CD4-positive, alpha-beta T cell treated with Interleukin-4 for 1 hour (primary cell): Measurements from ENCODE around the gene MAML2.
"Not testable (repeated sequence)": the region's sequence is repeated elsewhere in the genome, so short reads cannot be mapped to it uniquely, and the experiment has no call there.

Experiments
- DNase-seq, 2 donors: peaks; one replicate each; pipeline ENCODE4 v3.0.0-alpha.2; 2020 to 2022

Gene MAML2

DNA sequence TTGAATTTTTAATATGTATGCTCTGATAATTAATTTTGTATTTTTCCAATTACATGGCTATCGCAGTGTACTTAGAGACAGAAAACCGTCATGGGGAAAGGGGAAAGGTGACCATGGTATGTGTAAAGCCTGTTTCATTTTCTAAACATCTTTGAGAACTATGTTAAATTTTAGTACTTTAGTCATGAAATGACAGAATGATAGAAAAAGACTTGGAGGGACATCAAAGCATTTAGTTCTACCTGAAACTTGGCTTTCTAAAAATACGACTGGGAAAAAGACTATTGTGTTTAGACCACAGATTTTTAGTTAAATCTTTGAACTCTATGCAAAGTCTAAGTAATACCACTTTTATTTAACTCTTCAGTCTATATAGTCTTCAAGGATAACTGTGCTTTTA is 54.1 kb downstream of the MAML2 start:
- DNase-seq = no peak

DNA sequence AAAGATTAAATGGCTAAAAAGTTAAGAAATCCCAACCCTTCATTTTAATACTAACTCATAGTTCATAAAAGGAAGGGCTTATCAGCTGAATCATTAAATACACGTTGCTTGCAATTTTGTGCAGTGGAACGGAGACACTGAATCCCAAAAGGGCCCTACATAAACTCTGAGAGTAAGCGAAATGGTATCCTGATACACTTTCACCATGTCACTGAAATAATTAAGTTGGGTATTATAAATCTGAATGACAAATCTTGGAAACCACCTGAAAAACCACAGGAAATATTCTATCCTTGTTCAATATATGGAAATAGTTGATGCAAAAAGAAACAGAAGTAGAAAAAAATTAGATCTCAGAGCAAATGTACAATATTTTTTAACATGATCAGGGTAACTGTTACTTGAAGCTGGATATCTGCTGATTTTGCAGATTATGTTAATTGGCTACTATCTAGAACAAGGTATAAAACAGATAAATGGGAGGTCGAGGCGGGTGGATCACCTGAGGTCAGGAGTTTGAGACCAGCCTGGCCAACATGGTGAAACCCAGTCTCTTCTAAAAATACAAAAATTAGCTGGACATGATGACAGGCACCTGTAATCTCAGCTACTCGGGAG is 55.1 kb downstream of the MAML2 start:
- no peak for DNase-seq

DNA sequence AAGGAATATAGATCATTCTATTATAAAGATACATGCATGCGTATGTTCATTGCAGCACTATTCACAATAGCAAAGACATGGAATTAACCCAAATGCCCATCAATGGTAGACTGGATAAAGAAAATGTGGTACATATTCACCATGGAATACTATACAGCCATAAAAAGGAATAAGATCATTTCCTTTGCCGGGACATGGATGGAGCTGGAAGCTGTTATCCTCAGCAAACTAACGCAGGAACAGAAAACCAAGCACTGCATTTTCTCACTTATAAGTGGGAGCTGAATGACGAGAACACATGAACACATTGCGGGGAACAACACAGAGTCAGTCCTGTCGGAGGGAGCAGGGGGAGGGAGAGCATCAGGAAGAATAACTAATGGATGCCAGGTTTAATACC is 57.0 kb downstream of the MAML2 start:
- not testable (repeated sequence) for DNase-seq

DNA sequence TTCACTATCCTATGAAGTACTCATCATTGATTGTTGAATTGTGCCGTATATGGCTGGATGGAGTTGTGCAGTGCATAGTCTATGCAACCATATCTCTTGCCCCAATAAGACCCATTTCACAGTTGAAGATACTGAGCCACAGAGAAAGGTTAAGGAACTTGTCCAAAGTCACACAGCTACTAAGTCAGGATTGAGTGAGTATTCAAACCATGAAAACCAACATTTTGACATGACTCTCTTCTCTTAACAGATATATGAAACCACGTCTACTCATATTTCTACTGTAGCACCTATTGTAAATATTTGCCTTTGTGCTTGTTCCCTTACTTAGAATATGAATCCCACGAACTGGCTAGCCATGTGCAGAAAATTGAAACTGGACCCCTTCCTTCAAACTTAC is 58.1 kb downstream of the MAML2 start:
- no peak for DNase-seq

DNA sequence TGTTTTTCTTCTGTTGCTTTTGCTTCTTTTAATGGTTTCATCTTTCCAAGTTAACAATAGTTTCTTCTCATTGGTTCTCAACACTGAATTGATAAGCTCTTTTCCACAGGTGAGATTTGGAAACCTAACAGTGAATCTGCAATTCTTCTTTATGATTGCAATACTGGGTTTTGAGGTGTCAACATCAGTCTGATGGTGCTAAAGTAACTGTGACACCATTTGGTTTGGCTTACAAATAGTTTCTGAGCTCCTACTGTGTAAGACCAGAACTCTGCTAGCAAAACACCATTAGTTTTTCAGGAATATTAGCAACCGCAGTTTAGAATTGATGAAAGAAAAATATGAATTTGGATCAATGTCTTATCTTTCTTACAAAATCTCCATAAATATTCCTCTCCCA is 58.6 kb downstream of the MAML2 start:
- no peak for DNase-seq

DNA sequence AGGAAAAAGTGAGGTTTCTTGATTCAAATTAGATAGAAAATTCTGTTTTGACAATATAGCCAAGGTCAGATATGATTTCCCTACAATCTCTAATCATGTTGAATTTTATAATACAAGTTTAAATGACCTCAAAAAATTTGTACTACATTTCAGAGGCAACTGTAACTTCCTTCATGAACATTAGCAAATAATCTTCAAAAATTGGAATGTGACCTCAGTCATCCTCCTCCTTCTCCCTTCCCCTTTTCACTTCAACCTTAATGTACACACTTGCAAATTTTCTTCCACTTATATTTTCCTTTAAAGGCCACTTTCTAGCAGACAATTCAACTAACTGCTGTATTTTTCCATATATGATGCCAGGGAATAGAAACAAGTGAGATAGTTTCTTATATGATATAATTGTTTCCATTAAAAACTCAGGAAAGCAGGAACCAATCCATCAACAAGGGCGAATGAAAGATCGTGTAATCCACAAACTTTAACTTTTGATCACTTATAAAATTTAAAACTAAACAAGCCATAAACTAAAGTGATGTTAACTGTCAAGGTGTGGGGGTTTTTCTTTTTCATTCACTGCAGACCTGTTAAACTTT is 60.3 kb downstream of the MAML2 start:
- DNase-seq = no peak

DNA sequence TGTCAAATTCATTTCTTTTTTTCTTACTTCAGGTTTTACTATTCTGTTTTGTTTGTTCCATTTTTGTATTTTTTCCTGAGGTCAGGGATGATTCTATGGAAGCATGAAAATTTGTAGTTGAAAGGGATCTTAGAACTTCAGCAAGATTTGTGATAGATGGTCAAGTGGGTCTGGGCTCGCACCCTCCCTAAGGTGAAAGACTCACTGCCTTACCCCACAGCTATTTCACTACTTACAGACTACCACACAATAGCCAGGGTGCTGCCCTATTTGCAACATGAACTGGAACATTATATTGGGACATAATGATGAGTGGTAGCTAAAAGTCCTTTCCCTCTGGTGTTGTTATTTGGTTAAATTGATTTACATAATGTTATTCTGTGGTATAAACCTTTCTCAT is 62.6 kb downstream of the MAML2 start:
- no peak for DNase-seq

DNA sequence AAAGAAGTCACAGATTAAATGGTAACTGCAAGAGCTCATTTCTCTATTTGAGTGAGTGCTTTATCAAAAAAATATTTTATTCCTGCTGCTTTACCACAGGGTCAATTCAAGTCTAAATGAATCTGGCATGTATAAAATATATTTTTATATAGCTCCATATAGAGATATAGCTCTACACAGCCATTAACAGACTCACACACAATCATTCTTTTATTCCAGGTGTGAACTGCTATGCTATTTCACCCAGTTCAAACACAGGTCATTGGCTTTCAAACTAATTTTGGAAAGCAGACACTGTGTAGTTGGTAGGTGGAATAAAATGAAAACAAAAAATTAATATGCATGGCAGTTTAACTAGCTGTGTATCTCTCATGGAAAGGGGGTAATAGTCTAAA is 63.1 kb downstream of the MAML2 start:
- DNase-seq = no peak

DNA sequence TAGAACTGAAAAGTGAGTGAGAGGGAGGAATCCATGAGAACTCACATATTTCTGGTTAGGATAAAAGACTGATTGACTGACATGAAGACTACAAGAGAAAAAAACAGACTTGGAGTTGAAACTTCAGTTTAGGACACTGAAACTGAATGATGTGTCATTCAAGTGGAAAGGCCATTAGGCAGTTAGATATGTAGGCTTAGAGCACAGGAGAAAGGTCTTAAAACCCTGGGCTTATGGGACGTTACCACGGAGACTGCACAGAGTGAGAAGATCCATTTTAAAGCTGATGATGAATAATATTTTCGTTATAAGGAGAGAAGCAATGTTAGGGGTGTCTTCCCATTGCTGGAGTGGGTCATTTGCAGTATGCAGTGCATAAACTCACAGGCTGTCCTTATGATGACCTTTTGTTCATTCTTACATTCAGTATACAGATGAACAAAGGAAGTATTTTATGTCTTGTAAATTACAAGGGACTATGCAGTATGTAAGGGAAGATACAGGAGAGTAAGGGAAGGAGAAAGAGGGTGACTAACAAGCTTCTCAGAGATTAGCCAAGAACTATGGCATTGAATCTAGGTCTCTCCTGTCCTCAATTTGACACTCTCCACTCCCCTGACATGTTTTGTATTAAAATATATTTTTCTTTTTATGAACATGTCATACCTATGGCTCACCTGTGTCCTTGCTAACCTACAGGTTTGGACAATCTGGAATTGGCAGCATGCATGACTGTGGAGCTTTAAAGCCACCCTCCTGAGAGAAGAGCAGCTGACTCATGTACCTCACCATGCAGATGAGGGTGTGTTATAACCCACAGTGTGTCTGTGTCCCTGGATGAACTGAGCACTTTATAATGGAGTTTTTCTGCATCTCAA is 63.7 kb downstream of the MAML2 start:
- no peak for DNase-seq

DNA sequence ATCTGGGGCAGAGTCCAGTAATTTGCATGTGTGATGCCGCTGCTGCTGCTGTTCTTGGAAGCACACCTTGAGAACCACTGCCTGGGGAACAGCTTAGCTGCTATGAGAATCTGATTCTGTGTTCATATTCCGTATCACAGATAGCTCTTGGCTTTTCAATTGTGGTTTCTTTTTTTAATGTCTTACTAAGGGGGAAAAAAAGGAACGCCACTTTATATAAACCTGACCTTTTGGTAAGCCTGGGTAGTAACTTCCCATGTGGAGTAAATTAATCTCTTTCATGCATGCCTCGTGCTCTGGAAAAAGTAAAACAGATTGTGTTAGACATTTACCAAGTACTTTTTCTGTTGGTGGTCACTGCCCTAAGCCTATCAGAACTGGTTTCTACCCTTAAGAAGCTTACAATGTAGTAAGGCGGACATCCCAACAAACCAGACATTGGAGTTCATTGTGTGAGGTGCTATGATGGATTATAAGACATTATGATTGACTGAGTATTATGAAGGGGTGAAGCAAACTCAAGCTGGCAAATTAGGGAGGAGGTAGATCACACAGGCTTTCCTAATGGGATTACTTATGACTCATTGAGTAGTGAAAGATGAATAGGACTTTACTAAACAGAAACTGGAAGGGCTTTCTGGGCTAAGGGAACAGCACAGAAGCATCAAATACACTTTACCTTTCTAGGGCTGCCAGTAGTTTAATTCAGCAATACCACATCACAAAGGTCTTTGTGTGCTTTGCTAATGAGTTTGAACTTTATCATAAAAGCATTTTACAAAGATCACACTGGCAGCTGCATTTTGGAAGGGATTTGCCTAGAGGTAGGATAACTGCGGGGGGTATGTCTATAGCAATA is 64.7 kb downstream of the MAML2 start:
- no peak for DNase-seq

DNA sequence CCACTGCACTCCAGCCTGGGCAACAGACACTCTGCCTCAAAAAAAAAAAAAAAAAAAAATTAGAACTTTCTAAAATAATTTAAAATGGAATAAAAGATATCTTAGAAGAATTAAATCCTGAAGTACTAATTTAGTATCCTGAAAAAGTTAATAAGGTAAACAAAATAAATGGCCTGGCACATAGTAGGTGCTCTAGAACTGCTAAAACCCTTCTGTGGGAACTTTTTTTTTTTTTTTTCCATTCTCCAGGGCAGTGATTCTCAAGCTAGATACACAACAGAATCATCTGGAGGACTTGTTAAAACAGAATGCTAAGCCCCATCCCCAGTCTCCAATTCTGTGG is 65.3 kb downstream of the MAML2 start:
- no peak for DNase-seq

DNA sequence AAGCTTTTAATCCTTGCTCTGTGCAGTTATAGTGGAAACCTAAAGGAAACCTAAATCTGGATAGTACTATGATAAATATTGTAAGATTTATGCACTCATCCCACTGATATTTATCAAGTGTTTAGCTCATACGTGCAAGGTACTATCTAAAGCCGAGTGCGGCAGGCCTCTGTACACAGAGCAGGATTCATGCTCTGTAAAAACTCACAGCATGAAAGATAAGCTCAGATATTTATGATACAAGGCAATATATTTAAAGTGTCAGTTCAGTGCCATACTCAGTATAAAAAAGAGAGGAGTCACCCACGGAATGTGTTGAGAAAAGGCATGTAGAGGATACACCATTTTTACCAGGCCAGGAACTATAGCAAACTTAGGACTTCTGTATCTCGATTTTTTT is 66.2 kb downstream of the MAML2 start:
- DNase-seq = no peak

DNA sequence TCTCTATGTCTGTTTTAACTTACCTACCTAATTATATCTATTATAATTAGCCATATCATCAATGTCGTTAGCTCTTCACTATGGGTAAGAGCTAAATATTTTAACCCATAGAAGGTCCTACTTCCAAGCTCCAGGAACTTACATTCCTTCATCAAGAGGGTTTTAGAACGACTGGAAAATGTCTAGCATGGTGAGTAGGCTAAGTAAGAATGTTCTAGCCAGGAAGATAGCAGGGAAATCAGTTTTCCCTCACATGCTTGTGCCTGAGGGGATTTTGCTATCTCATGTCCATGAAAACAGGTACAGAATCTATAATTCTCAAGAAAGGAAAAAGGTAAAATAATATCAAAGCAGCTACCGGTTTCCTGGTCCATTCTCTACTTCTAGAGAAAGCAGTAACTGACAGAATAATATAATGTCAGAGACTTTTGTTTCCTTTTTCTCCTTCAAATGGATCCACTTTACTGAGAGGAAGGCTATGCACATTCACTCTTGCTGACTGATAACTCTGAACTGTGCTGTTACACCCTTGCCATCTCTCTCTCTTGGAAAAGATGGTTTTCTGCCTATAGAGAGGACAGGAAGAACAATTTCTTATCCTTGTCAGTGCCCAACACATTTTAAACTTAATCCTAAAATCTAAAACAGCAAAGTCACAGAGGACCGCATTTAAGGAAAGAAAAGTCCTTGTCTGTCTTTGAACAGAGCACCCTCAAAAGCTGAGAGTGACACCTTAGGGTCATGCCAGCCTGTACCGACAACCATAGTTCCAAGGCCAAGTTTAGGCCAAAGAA is 67.0 kb downstream of the MAML2 start:
- no peak for DNase-seq

DNA sequence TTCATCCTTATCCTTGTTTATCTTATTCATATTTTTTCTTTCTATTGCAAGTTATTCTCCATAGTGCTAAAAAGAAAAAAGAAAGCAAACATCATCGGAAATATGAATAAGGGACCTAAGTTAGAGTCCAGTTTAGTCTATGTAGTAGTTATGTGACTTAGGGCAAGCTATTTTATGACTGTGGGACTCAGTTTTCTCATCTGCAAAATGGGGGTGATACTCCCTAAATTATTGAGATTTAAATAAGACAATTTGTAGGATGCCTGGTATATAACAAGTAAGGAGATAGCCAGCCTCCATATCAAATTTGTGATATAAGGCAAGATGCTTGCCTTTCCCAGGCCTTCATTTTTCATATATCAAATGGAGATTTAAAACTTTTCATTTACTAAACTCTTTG is 69.5 kb downstream of the MAML2 start:
- no peak for DNase-seq

DNA sequence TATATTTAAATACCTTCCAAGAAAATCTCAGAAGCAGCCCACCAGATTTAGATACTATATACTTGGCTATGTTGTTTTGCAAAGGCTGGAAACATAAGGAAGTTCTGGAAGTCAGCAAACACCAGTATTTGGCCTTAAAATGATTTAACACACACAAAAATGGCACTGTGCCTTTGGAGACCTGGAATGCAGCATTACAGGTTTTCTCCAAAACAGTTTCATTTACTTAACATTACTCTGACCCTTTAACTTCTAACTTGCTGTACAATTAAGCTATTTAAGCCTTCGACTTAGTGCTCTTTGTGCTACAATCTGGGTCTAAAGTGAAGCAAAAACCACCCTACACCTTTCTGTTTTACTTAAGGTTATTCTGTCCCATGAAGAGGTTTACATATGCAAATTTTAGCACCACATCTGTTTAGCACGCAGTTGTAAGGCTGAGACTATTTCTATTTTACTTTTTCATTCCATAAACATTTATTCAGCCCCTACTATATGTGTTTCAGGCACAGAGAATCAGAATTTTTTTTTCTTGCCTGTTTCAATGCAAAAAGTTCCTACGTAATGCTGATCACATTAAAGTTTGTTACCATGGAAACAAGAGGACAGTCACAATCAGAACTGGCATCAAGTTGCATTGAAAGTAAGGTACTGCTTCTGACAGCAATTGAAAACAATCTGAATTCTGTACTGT is 70.3 kb downstream of the MAML2 start:
- DNase-seq = peak in 1 of 2 donors; percentile 76

DNA sequence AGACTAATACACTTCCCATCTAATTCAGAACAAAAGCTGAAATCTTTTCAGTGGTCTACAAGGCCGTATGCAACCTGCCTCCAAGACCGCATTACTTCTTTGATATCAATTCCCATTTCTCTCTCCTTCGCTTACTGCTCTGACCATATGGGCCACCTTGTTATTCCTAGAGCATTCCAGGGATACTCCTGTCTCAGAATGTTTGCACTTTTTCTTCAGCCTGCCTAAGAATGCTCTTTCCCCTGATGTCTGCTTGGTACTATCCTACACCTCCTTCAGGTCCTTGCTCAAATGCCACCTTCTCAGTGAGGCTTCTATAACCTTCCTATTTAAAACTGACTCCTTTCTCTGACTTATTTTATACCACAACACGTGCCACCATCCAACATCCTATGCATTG is 71.2 kb downstream of the MAML2 start:
- DNase-seq = no peak

DNA sequence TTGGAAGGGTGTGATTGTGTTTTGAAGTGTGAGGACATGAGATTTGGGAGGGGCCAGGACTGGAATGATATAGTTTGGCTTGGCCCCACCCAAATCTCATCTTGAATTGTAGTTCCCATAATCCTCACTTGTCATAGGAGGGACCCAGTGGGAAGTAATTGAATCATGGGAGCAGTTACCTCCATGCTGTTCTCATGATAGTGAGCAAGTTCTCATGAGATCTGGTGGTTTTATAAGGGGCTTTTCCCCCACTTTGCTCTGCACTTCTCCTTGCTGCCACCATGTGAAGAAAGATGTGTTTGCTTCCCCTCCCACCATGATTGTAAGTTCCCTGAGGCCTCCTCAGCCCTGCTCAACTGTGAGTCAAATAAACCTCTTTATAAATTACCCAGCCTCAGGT is 71.6 kb downstream of the MAML2 start:
- DNase-seq = not testable (repeated sequence)

DNA sequence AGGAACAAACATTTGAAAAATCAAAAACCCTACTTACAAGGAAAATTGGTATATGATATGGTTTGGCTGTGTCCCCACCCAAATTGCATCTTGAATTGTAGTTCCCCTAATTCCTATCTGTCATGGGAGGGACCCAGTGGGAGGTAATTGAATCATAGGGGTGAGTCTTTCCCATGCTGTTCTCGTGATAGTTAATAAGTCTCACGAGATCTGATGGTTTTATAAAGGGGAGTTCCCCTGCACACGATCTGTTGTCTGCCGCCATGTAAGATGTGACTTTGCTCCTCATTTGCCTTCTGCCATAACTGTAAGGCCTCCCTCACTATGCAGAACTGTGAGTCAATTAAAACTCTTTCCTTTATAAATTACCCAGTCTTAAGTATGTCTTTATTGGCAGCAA is 74.5 kb downstream of the MAML2 start:
- not testable (repeated sequence) for DNase-seq

DNA sequence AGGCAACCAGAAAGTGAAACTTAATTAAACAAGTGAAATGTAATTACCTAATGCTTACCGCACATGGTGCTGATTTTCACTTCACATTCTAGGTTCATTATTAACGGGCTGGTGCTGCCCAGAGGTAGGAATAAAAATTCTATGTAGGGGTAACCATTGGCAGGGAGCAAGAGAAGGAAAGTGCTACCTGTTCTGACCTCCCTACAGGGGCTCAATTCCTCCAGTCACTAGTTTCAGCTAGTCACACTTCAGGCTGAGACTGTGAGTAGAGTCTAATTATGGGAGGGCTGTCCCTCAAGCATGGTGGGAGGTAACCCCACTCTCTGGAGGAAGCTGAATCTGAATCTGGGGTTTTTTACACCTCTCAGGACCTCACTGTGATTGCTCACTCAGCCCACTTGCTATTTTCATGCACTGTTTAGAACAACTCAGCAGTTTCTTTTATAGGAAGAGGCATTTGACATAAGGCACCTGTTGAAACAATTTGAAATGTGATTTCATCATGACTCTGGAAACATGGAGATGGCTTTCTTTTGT is 75.4 kb downstream of the MAML2 start:
- peak; percentile 37 to 65 for DNase-seq

DNA sequence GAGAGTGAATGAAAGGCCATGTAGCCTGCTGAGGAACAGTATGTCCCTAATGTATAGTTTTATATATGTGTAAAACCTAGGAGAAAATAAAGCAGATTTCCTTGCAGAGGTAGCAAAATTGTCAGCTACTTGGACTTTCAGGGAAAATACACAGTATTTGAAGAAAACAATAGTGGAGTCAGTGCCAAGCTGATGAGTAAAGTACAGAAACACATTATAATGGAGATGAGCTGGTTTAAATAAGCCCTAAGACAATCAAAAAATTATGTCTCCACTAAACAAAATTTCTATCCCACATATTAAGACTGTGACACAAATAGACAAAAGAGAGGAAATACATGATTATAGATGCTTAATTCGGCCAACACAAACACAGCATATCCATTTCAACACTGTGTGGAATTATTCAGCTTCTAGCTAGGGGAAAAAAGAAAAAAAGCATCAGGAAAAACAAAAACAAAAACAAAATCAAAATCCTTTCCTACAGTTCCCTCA is 75.9 kb downstream of the MAML2 start:
- DNase-seq = no peak

DNA sequence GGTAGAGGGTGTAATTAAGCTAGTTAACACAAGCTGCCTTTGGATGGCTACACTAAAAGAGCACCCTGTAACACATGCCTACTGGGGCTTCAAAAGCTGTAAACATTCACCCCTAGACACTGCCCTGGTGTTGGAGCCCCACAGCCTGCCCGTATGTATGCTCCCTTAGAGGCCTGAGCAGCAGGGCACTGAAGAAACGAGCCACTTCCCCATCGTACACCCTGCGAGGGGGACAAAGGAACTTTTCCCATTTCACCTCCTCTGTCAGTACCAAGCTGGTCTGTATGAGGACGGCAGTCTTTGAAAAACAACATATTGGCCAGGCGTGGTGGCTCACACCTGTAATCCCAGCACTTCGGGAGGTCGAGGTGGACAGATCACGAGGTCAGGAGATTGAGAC is 77.0 kb downstream of the MAML2 start:
- DNase-seq = no peak
